Keratinocyte (primary cell): ENCODE data around the gene TOE1. TPM values are rescaled to one million over a fixed set of nuclear protein-coding genes. Genes with fewer than 3 reads are reported as not detected.

Experiments used
- DNase-seq: peaks from one replicate; pipeline ENCODE4 v3.0.0-alpha.2; 2011; ENCODE audit warnings: low read depth, missing footprints, low spot score
- FAIRE-seq: peaks from 2 replicates; lab custom pipeline; 2011; peaks lifted over from hg19 to GRCh38; lab: Jason Lieb, UNC
- H2AFZ ChIP-seq: 2 replicates; pipeline ENCODE4 v1.6.0; 2012; ENCODE audit warnings: low read length, control low read depth, inconsistent platforms; ENCODE audit not compliant: control insufficient read depth
- H3K27ac ChIP-seq: 2 replicates; pipeline ENCODE4 v1.5.1; 2011; ENCODE audit warnings: low read length; ENCODE audit not compliant: control insufficient read depth, insufficient read depth
- H3K27me3 ChIP-seq: 3 replicates; pipeline ENCODE4 v1.6.0; 2011; ENCODE audit warnings: low read length; ENCODE audit not compliant: control insufficient read depth, insufficient read depth; ENCODE audit errors: extremely low read depth
- H3K36me3 ChIP-seq, 2 experiments: 2 replicates in 1 of 2; 3 replicates in 1 of 2; pipeline ENCODE4 v1.5.1; 2011; ENCODE audit warnings: low read length in 2 of 2, mild to moderate bottlenecking in 1 of 2; ENCODE audit not compliant: control insufficient read depth in 2 of 2, insufficient read depth in 2 of 2; ENCODE audit errors: extremely low read depth in 1 of 2
- H3K4me1 ChIP-seq: 3 replicates; pipeline ENCODE4 v1.5.1; 2011; ENCODE audit warnings: low read length; ENCODE audit not compliant: control insufficient read depth, insufficient read depth; ENCODE audit errors: extremely low read depth
- H3K4me2 ChIP-seq: 3 replicates; pipeline ENCODE4 v1.6.0; 2011; ENCODE audit warnings: low read depth, low read length; ENCODE audit not compliant: control insufficient read depth, insufficient read depth; ENCODE audit errors: extremely low read depth
- H3K4me3 ChIP-seq, 3 experiments: fragments of 200-600 bp in 1 of 3; sonication (generic) in 1 of 3; 2 replicates in 2 of 3; 3 replicates in 1 of 3; pipeline ENCODE4 v1.5.1; 2011 to 2016; ENCODE audit warnings: low read length in 3 of 3, mild to moderate bottlenecking in 3 of 3, control low read depth in 2 of 3, inconsistent platforms in 1 of 3, low read depth in 1 of 3, mixed read lengths in 1 of 3, mixed run types in 1 of 3, moderate library complexity in 1 of 3; ENCODE audit not compliant: control insufficient read depth in 2 of 3, insufficient read depth in 2 of 3; ENCODE audit errors: extremely low read depth in 1 of 3
- H3K79me2 ChIP-seq: 2 replicates; pipeline ENCODE4 v1.6.0; 2012; ENCODE audit warnings: low read length; ENCODE audit not compliant: control insufficient read depth, insufficient read depth
- H3K9ac ChIP-seq: 3 replicates; pipeline ENCODE4 v1.6.0; 2011; ENCODE audit warnings: low read length; ENCODE audit not compliant: control insufficient read depth, insufficient read depth; ENCODE audit errors: extremely low read depth
- H3K9me1 ChIP-seq: 3 replicates; pipeline ENCODE4 v1.6.0; 2011; ENCODE audit warnings: low read length; ENCODE audit not compliant: control insufficient read depth, insufficient read depth; ENCODE audit errors: extremely low read depth
- H3K9me3 ChIP-seq: 2 replicates; pipeline ENCODE4 v1.5.1; 2012; ENCODE audit warnings: low read depth, low read length; ENCODE audit not compliant: control insufficient read depth
- H4K20me1 ChIP-seq: 3 replicates; pipeline ENCODE4 v1.6.0; 2011; ENCODE audit warnings: low read length; ENCODE audit not compliant: control insufficient read depth, insufficient read depth; ENCODE audit errors: extremely low read depth
- CTCF ChIP-seq, 3 experiments: IDR thresholded peaks in 1 of 3; conservative IDR thresholded peaks in 1 of 3; optimal IDR thresholded peaks in 1 of 3; 2 replicates in 2 of 3; 3 replicates in 1 of 3; pipeline versions ENCODE3 to v1.5.1; 2011; ENCODE audit warnings: low read length in 3 of 3, mild to moderate bottlenecking in 3 of 3, moderate library complexity in 2 of 3, control low read depth in 1 of 3, inconsistent platforms in 1 of 3; ENCODE audit not compliant: insufficient read depth in 2 of 3; ENCODE audit errors: extremely low read depth in 1 of 3
- EZH2 ChIP-seq: IDR thresholded peaks from one replicate; pipeline ENCODE4 v1.6.1; 2012; ENCODE audit warnings: inconsistent platforms, mild to moderate bottlenecking, low read length, moderate library complexity
- dilution Hi-C: fragments of 300-500 bp; cut with MboI; formaldehyde crosslinking; loops from one replicate; pipeline ENCODE4 v1.7.0; 2020; ENCODE audit warnings: low sequenced_read_pairs; ENCODE audit not compliant: extremely low pct_ligation_motif_present
- polyA plus RNA-seq, 5 experiments: library from polyadenylated mRNA; depleted of rRNA in 3 of 5; stranded (reverse) in 3 of 5; stranded (forward) in 1 of 5; unstranded in 1 of 5; fragments of >200 nt; gene quantifications; 1 replicate in 1 of 5; 2 replicates in 3 of 5; 3 replicates in 1 of 5; pipeline versions ENCODE4 v1.2.1 to v1.2.3, GENCODE V29; 2011 to 2012; ENCODE audit warnings: missing spikeins in 2 of 5, low read depth in 1 of 5, low replicate concordance in 1 of 5

TOE1 gene
- polyA plus RNA-seq, 1 donor (not counting 4 experiments of a cell fraction or from before 2014, with no cell fraction given), result 12.1 TPM

- no peak for FAIRE-seq
- DNase-seq, result no peak
- no peak for TF ChIP-seq EZH2
- TF ChIP-seq CTCF (optimal IDR thresholded peaks at IDR 0.05 in 1 of 3, IDR thresholded peaks at IDR 0.05 in 1 of 3, conservative IDR thresholded peaks at IDR 0.05 in 1 of 3; ENCODE audit: extremely low read depth in 1 of 3, insufficient read depth in 2 of 3, low read length in 3 of 3), result no peak
- peaks cover 18% of the 10 kb centered on the region for H3K4me1 ChIP-seq
- H3K27ac ChIP-seq, result no peak overlapping the region
- H4K20me1 ChIP-seq, result no peaks in the 10 kb centered on the region
- H3K9ac ChIP-seq, result no peak overlapping the region
- H3K9me1 ChIP-seq, result no peaks in the 10 kb centered on the region
- no peak overlapping the region for H3K4me2 ChIP-seq
- no peaks in the 10 kb centered on the region for H3K27me3 ChIP-seq
- dilution Hi-C loops, result no loop called here
- H3K9me3 ChIP-seq, result no peaks in the 10 kb centered on the region
- H3K4me3 ChIP-seq, result no peak overlapping the region
- H3K79me2 ChIP-seq, result no peaks in the 10 kb centered on the region
- no peaks in the 10 kb centered on the region for H3K36me3 ChIP-seq
- H2AFZ ChIP-seq, result no peak overlapping the region
Measured at GRCh38 chr1:45355683-45356082, 15.7 kb downstream of the TOE1 start.

- DNase-seq, result no peak
- H3K4me3 ChIP-seq, result no peak overlapping the region
- no peaks in the 10 kb centered on the region for H3K9me3 ChIP-seq
- TF ChIP-seq CTCF (optimal IDR thresholded peaks at IDR 0.05 in 1 of 3, IDR thresholded peaks at IDR 0.05 in 1 of 3, conservative IDR thresholded peaks at IDR 0.05 in 1 of 3; ENCODE audit: extremely low read depth in 1 of 3, insufficient read depth in 2 of 3, low read length in 3 of 3) (no peak), EZH2 (no peak)
- no peak overlapping the region for H3K9ac ChIP-seq
- H3K27ac ChIP-seq, result no peak overlapping the region
- no peak overlapping the region for H2AFZ ChIP-seq
- no peaks in the 10 kb centered on the region for H3K36me3 ChIP-seq
- H3K4me2 ChIP-seq, result no peak overlapping the region
- H3K79me2 ChIP-seq, result no peaks in the 10 kb centered on the region
- no peaks in the 10 kb centered on the region for H4K20me1 ChIP-seq
- peaks cover 22% of the 10 kb centered on the region for H3K4me1 ChIP-seq
- H3K9me1 ChIP-seq, result no peaks in the 10 kb centered on the region
- H3K27me3 ChIP-seq, result no peaks in the 10 kb centered on the region
- dilution Hi-C loops, result no loop called here
- FAIRE-seq, result peak; percentile 73
Measured at GRCh38 chr1:45356186-45356585, 16.2 kb downstream of the TOE1 start.
